ENCODE data around the gene UTS2. TPM values are rescaled to one million over a fixed set of nuclear protein-coding genes. Genes with fewer than 3 reads are reported as not detected.

UTS2 gene
- total RNA-seq, result 4.1 and 5.9 TPM in 2 replicates

- ATAC-seq (ENCODE audit: low read depth), result no peak
- CTCF ChIA-PET, result no interaction called here
- POLR2A ChIA-PET, result no interaction called here
- no peak within 1 kb of the TSS for H3K4me3 Mint-ChIP-seq
- no peak within 1 kb of the TSS for H3K27ac Mint-ChIP-seq
- no peak for DNase-seq
- H3K36me3 Mint-ChIP-seq (ENCODE audit: low read depth), result no peaks in the 10 kb centered on the region
- intact Hi-C loops (cut with micrococcal nuclease), result no loop called here
- TF ChIP-seq CTCF (IDR thresholded peaks at IDR 0.05), result no peak
- no peaks in the 10 kb centered on the region for H3K9me3 Mint-ChIP-seq
- H3K27me3 Mint-ChIP-seq, result no peaks in the 10 kb centered on the region
- peaks cover 5% of the 10 kb centered on the region for H3K4me1 Mint-ChIP-seq
Measured at GRCh38 chr1:7852804-7853683, at the start of gene UTS2. TSS of gene UTS2 (minus strand) at chr1:7853065. CDS start at chr1:7853003, 62 bp downstream.

GRCh38 chr1:7899741-7900140, 46.9 kb upstream of the UTS2 start:
- CTCF ChIA-PET, result no interaction called here
- ATAC-seq (ENCODE audit: low read depth), result no peak
- intact Hi-C loops (cut with micrococcal nuclease), result no loop called here
- DNase-seq, result no peak
- Mint-ChIP-seq H3K4me1 (peaks cover 4% of the 10 kb centered on the region), H3K27ac (no peak overlapping the region), H3K4me3 (no peak overlapping the region), H3K27me3 (no peaks in the 10 kb centered on the region), H3K36me3 (ENCODE audit: low read depth) (no peaks in the 10 kb centered on the region), H3K9me3 (no peaks in the 10 kb centered on the region)
- TF ChIP-seq CTCF (IDR thresholded peaks at IDR 0.05), result no peak
- POLR2A ChIA-PET, result no interaction called here

- intact Hi-C loops (cut with micrococcal nuclease), result no loop called here
- ChIA-PET CTCF (no interaction called here), POLR2A (no interaction called here)
- DNase-seq (no peak), ATAC-seq (ENCODE audit: low read depth) (no peak)
- Mint-ChIP-seq H3K4me1 (peaks cover 4% of the 10 kb centered on the region), H3K27me3 (no peaks in the 10 kb centered on the region), H3K27ac (no peak overlapping the region), H3K4me3 (no peak overlapping the region), H3K36me3 (ENCODE audit: low read depth) (no peaks in the 10 kb centered on the region), H3K9me3 (no peaks in the 10 kb centered on the region)
- no peak for TF ChIP-seq CTCF (IDR thresholded peaks at IDR 0.05)
Measured at GRCh38 chr1:7898962-7899361, 46.1 kb upstream of the UTS2 start.

DNA sequence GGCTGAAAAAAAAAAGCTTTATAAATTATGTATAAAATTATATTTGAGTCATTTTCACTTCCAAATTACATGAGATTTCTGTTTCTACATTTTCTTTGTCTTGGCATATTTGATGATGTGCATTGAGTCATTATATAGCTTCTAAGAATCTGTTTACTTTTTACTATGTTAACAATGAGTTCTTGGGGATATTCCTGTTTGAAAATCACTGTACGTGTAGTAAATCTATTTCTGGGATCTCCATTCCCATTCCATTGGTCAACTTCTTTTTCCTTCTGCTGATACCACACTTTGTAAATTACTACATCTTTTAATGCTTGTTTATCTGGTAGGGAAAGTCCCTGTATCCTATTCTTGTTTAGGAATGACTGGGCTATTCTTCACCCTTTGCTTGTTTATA, 44.1 kb upstream of the UTS2 start:
- Mint-ChIP-seq H3K27me3 (no peaks in the 10 kb centered on the region), H3K27ac (no peak overlapping the region), H3K4me1 (no peaks in the 10 kb centered on the region), H3K9me3 (no peaks in the 10 kb centered on the region), H3K4me3 (no peak overlapping the region), H3K36me3 (ENCODE audit: low read depth) (no peaks in the 10 kb centered on the region)
- intact Hi-C loops (cut with micrococcal nuclease), result no loop called here
- POLR2A ChIA-PET, result no interaction called here
- no peak for TF ChIP-seq CTCF (IDR thresholded peaks at IDR 0.05)
- ATAC-seq (ENCODE audit: low read depth) (no peak), DNase-seq (no peak)
- CTCF ChIA-PET, result no interaction called here

GRCh38 chr1:7893529-7894180, 40.8 kb upstream of the UTS2 start:
- ChIA-PET CTCF (no interaction called here), POLR2A (no interaction called here)
- no peak overlapping the region for H3K4me3 Mint-ChIP-seq
- DNase-seq, result no peak
- intact Hi-C loops (cut with micrococcal nuclease), result no loop called here
- ATAC-seq (ENCODE audit: low read depth), result no peak
- no peak for TF ChIP-seq CTCF (IDR thresholded peaks at IDR 0.05)
- H3K27me3 Mint-ChIP-seq, result peaks cover 2% of the 10 kb centered on the region
- peaks cover 3% of the 10 kb centered on the region for H3K9me3 Mint-ChIP-seq
- H3K36me3 Mint-ChIP-seq (ENCODE audit: low read depth), result no peaks in the 10 kb centered on the region
- H3K27ac Mint-ChIP-seq, result no peak overlapping the region
- no peaks in the 10 kb centered on the region for H3K4me1 Mint-ChIP-seq
